ENCODE data around the gene NHLH1.

The NHLH1 gene

DNA sequence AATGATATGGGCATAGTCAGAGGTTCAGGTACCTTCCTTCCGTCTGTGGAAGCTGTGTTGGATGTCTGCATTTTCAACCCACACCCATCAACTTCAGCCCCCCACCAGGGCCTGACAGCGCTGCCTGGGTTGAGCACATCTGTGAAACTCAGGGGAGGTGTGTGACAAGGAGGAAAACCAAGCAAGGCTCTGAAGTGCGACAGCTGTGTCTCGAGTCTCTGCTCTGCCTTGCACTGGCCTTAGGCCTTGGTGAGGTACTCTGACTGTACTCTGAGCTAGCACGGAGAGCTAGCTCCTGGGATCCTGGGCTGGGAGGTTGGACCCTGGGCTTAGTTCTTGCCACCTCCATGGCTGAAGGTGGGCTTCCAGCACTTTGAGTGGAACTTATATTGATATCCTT, 42.6 kb downstream of the NHLH1 start:
- Histone ChIP-seq H3K9ac (ENCODE audit: low read depth in 1 of 2, low read length in 2 of 2) (no peak overlapping the region), H3K36me3 (ENCODE audit: control insufficient read depth in 1 of 2, insufficient read depth in 2 of 2, low read length in 2 of 2) (no peaks in the 10 kb centered on the region), H3K4me1 (ENCODE audit: control insufficient read depth in 1 of 2, insufficient read depth in 2 of 2, low read length in 2 of 2) (peaks cover 4 to 12% of the 10 kb centered on the region in 2 donors), H3K4me3 (ENCODE audit: low read depth in 1 of 2, low read length in 2 of 2) (no peak overlapping the region), H3K27ac (ENCODE audit: low read depth, low read length) (no peak overlapping the region), H3K27me3 (ENCODE audit: control insufficient read depth in 1 of 2, insufficient read depth in 2 of 2, low read length in 2 of 2) (no peaks in the 10 kb centered on the region), H3K9me3 (ENCODE audit: control insufficient read depth in 1 of 2, low read length in 2 of 2) (no peaks in the 10 kb centered on the region)

DNA sequence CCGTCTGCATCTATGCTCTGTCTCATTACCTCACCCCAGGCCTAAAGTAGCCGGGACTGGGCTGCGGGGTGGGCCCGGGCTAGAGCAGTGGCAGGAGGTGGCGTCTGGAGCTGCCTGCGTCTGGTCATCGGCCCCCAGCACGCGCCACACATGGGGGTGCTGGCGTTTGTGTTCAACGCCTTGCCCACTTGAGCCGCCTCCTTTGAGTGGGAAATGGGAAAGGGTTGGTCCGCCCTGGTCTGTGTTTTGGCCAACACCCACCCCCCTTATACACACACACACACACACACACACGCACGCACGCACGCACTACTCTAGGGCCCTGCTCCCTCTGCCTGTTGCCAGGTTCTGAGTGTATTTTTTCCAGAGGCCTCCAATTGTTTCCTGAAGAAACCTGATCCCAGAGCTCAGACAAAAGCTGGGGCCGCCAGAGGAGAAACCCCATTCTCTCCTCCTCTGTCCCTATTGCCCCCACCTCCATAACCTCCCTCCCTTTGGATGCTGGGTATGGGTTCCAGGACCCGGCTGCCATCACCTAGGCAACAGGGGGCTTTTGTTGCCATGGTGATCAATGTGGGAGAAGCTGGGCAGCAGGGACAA, 43.6 kb downstream of the NHLH1 start:
- Histone ChIP-seq H3K27ac (ENCODE audit: low read depth, low read length) (no peak overlapping the region), H3K9ac (ENCODE audit: low read depth in 1 of 2, low read length in 2 of 2) (no peak overlapping the region), H3K9me3 (ENCODE audit: control insufficient read depth in 1 of 2, low read length in 2 of 2) (no peaks in the 10 kb centered on the region), H3K4me1 (ENCODE audit: control insufficient read depth in 1 of 2, insufficient read depth in 2 of 2, low read length in 2 of 2) (peaks cover 4 to 12% of the 10 kb centered on the region in 2 donors), H3K36me3 (ENCODE audit: control insufficient read depth in 1 of 2, insufficient read depth in 2 of 2, low read length in 2 of 2) (no peaks in the 10 kb centered on the region), H3K4me3 (ENCODE audit: low read depth in 1 of 2, low read length in 2 of 2) (no peak overlapping the region), H3K27me3 (ENCODE audit: control insufficient read depth in 1 of 2, insufficient read depth in 2 of 2, low read length in 2 of 2) (no peaks in the 10 kb centered on the region)

DNA sequence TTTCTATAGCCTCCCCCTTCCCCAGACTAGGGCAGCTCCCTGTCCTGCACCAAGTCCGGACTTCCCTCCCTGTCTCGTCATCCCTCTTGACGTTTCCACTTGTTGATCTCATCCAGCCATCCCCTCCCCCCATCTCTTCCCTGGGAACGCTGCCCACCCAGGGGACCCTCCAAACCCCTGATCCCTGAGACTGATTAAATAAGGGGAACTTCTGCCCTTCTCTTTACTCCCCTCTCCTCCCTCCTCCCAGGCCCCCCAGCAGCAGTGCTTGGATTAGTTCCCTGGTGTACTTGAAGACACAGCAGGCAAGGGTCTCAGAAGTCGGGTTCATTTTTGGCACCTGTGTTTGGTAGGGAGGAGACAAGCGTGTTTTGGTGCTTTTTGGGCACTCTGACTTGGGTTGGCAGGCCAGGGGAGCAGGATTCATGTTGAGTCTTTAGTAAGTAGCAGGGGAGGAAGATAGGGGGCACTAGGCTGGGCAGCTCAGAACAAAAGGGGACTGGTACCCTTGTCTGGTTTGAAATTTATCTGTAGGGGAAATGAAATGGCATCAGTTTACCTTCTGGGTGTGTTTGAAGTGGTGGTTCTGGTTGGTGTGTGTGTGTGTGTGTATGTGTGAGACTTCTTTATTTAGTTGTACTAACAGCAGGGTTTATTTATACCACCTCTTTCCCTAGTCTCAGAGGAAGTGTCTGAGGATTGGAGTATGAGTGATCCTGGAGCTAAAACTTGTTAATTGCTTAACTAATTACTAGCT, 44.6 kb downstream of the NHLH1 start:
- no peaks in the 10 kb centered on the region for H3K36me3 ChIP-seq (ENCODE audit: control insufficient read depth in 1 of 2, insufficient read depth in 2 of 2, low read length in 2 of 2)
- no peaks in the 10 kb centered on the region for H3K27me3 ChIP-seq (ENCODE audit: control insufficient read depth in 1 of 2, insufficient read depth in 2 of 2, low read length in 2 of 2)
- H3K27ac ChIP-seq (ENCODE audit: low read depth, low read length), result no peak overlapping the region
- no peak overlapping the region for H3K4me3 ChIP-seq (ENCODE audit: low read depth in 1 of 2, low read length in 2 of 2)
- H3K4me1 ChIP-seq (ENCODE audit: control insufficient read depth in 1 of 2, insufficient read depth in 2 of 2, low read length in 2 of 2), result peaks cover 4 to 7% of the 10 kb centered on the region in 2 donors
- H3K9ac ChIP-seq (ENCODE audit: low read depth in 1 of 2, low read length in 2 of 2), result no peak overlapping the region
- H3K9me3 ChIP-seq (ENCODE audit: control insufficient read depth in 1 of 2, low read length in 2 of 2), result no peaks in the 10 kb centered on the region

DNA sequence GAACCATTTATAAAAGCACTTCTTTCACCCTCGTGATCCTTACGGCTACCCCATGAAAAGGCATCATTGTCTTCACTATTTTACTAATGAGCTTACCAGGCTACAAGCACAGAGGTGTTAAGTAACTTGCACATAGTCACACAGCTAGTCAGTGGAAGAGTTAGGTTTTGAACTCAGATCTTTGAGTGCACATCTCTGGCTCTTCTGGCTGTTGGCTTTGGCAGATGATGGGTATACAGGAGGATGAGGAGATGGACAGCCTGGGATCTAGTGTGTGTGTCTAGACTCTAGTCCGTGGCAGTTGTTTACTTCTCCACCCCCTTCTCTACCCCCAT, 45.1 kb downstream of the NHLH1 start:
- H3K4me3 ChIP-seq (ENCODE audit: low read depth in 1 of 2, low read length in 2 of 2), result no peak overlapping the region
- no peaks in the 10 kb centered on the region for H3K36me3 ChIP-seq (ENCODE audit: control insufficient read depth in 1 of 2, insufficient read depth in 2 of 2, low read length in 2 of 2)
- H3K27ac ChIP-seq (ENCODE audit: low read depth, low read length), result no peak overlapping the region
- H3K9me3 ChIP-seq (ENCODE audit: control insufficient read depth in 1 of 2, low read length in 2 of 2), result no peaks in the 10 kb centered on the region
- H3K27me3 ChIP-seq (ENCODE audit: control insufficient read depth in 1 of 2, insufficient read depth in 2 of 2, low read length in 2 of 2), result no peaks in the 10 kb centered on the region
- no peak overlapping the region for H3K9ac ChIP-seq (ENCODE audit: low read depth in 1 of 2, low read length in 2 of 2)
- H3K4me1 ChIP-seq (ENCODE audit: control insufficient read depth in 1 of 2, insufficient read depth in 2 of 2, low read length in 2 of 2), result peaks cover 4 to 7% of the 10 kb centered on the region in 2 donors

DNA sequence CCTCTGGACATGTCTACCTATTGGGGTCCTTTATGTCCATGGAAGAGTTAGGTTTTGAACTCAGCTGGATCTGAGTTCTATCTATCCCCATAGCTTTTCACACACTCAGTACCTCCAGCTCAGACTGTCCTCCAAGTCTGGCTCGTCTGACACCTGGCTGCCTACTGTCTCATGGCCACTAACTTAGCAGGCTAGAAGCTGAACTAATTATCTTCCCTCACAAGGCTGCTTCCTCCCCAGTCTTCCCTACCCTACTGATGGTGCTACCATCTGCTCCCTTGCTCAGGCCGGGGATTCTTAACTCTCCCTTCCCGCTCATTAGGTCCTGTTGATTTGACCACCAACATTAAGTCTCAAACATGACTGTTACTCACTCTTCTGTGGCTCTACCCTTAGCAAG, 46.8 kb downstream of the NHLH1 start:
- H3K27me3 ChIP-seq (ENCODE audit: control insufficient read depth in 1 of 2, insufficient read depth in 2 of 2, low read length in 2 of 2), result no peaks in the 10 kb centered on the region
- H3K27ac ChIP-seq (ENCODE audit: low read depth, low read length), result no peak overlapping the region
- H3K9ac ChIP-seq (ENCODE audit: low read depth in 1 of 2, low read length in 2 of 2), result no peak overlapping the region
- H3K4me1 ChIP-seq (ENCODE audit: control insufficient read depth in 1 of 2, insufficient read depth in 2 of 2, low read length in 2 of 2), result no peaks in the 10 kb centered on the region
- H3K9me3 ChIP-seq (ENCODE audit: control insufficient read depth in 1 of 2, low read length in 2 of 2), result no peaks in the 10 kb centered on the region
- H3K4me3 ChIP-seq (ENCODE audit: low read depth in 1 of 2, low read length in 2 of 2), result no peak overlapping the region
- H3K36me3 ChIP-seq (ENCODE audit: control insufficient read depth in 1 of 2, insufficient read depth in 2 of 2, low read length in 2 of 2), result peaks cover 0 to under 1% of the 10 kb centered on the region in 2 donors

DNA sequence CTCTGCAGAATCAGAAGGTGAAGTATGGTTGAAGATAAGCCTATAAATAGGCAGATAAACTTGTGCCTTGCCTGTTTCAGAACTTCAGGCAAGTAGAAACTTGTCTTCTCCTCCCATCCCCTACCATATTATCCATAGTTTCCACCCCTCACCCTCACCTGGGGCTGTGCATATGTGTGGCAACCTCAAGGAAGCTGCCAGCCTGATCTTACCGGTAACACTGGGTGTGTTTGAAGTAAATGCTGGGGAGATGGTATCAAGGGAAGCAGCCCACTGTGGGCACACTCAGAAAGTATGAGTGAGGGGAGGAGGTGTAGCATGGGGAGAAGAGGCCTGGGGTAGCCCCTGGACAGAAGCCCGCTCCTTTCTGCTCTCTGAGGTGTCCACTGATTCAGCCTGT, 48.0 kb downstream of the NHLH1 start:
- Histone ChIP-seq H3K27ac (ENCODE audit: low read depth, low read length) (no peak overlapping the region), H3K4me3 (ENCODE audit: low read depth in 1 of 2, low read length in 2 of 2) (no peak overlapping the region), H3K27me3 (ENCODE audit: control insufficient read depth in 1 of 2, insufficient read depth in 2 of 2, low read length in 2 of 2) (no peaks in the 10 kb centered on the region), H3K36me3 (ENCODE audit: control insufficient read depth in 1 of 2, insufficient read depth in 2 of 2, low read length in 2 of 2) (peaks cover 3 to 5% of the 10 kb centered on the region in 2 donors), H3K9ac (ENCODE audit: low read depth in 1 of 2, low read length in 2 of 2) (no peak overlapping the region), H3K9me3 (ENCODE audit: control insufficient read depth in 1 of 2, low read length in 2 of 2) (no peaks in the 10 kb centered on the region), H3K4me1 (ENCODE audit: control insufficient read depth in 1 of 2, insufficient read depth in 2 of 2, low read length in 2 of 2) (no peaks in the 10 kb centered on the region)

DNA sequence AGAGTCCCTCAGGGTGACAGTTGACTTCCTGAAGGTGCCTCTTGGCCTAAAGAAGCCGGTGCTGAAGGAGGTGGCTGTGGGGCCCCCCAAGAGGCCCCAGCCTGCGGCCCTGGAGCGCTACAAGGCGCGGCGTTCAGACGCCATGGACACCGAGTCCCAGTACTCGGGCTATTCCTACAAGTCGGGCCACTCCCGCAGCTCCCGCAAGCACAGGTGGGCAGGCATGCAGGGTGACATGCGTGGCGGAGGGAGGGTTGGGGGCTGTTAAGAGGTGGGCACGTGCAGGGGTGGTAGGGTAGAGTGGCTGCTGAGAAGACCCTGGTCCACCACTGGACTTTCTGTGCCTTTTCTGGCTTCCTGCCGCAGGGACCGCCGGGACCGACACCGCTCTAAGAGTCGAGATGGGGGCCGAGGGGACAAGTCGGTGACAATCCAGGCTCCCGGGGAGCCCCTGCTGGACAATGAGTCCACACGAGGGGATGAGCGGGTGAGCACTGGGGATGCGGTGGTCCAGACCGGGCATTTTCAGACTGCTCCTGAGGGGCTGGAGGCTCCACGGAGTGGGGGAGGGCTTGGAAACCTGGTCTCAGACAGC, 48.9 kb downstream of the NHLH1 start:
- Histone ChIP-seq H3K4me1 (ENCODE audit: control insufficient read depth in 1 of 2, insufficient read depth in 2 of 2, low read length in 2 of 2) (no peaks in the 10 kb centered on the region), H3K36me3 (ENCODE audit: control insufficient read depth in 1 of 2, insufficient read depth in 2 of 2, low read length in 2 of 2) (peaks cover 3 to 9% of the 10 kb centered on the region in 2 donors), H3K27me3 (ENCODE audit: control insufficient read depth in 1 of 2, insufficient read depth in 2 of 2, low read length in 2 of 2) (no peaks in the 10 kb centered on the region), H3K9ac (ENCODE audit: low read depth in 1 of 2, low read length in 2 of 2) (no peak overlapping the region), H3K27ac (ENCODE audit: low read depth, low read length) (no peak overlapping the region), H3K4me3 (ENCODE audit: low read depth in 1 of 2, low read length in 2 of 2) (no peak overlapping the region), H3K9me3 (ENCODE audit: control insufficient read depth in 1 of 2, low read length in 2 of 2) (no peaks in the 10 kb centered on the region)

DNA sequence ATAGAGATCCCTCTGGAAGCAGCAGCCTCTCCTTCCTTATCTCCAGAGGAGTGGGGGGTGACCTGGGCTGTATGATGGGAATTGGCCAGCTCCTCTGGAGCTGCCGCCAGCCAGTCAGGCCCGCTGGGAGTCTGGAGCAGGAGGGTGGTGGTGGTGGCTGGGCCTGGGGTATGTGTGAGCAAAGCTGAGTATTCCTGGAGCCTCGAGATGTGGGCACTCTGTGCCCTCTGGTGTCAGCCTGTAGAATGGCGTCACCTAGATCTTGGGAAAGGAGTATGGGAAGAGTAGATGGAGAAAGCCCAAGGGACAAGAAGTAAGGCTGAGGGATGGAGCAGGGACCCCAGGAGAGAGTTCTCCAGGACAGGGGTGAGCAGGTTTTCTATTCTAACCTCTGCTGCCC, 49.5 kb downstream of the NHLH1 start:
- H3K27me3 ChIP-seq (ENCODE audit: control insufficient read depth in 1 of 2, insufficient read depth in 2 of 2, low read length in 2 of 2), result no peaks in the 10 kb centered on the region
- no peaks in the 10 kb centered on the region for H3K9me3 ChIP-seq (ENCODE audit: control insufficient read depth in 1 of 2, low read length in 2 of 2)
- H3K36me3 ChIP-seq (ENCODE audit: control insufficient read depth in 1 of 2, insufficient read depth in 2 of 2, low read length in 2 of 2), result peaks cover 3 to 10% of the 10 kb centered on the region in 2 donors
- no peak overlapping the region for H3K27ac ChIP-seq (ENCODE audit: low read depth, low read length)
- no peaks in the 10 kb centered on the region for H3K4me1 ChIP-seq (ENCODE audit: control insufficient read depth in 1 of 2, insufficient read depth in 2 of 2, low read length in 2 of 2)
- no peak overlapping the region for H3K9ac ChIP-seq (ENCODE audit: low read depth in 1 of 2, low read length in 2 of 2)
- no peak overlapping the region for H3K4me3 ChIP-seq (ENCODE audit: low read depth in 1 of 2, low read length in 2 of 2)

DNA sequence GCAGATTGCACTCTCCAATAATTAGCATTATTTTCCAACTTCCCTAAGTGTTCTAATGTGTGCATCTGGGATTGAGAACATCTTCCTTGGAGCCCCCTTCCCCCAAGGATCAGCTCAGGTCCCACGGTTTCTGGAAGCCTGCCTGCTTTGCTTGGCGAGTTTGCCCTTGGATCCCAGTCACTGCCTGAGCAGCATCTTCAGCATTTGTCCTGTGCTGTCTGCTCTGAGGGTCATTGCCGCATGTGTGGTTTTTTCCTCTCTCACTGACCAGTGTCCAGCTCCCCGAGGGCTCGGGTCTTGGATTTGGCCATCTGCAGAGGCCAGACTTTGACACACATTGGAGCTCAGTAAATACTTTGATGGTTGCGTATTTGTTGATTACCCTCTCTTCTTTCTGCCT, 51.6 kb downstream of the NHLH1 start:
- H3K9ac ChIP-seq (ENCODE audit: low read depth in 1 of 2, low read length in 2 of 2), result no peak overlapping the region
- H3K27me3 ChIP-seq (ENCODE audit: control insufficient read depth in 1 of 2, insufficient read depth in 2 of 2, low read length in 2 of 2), result no peaks in the 10 kb centered on the region
- no peaks in the 10 kb centered on the region for H3K4me1 ChIP-seq (ENCODE audit: control insufficient read depth in 1 of 2, insufficient read depth in 2 of 2, low read length in 2 of 2)
- H3K9me3 ChIP-seq (ENCODE audit: control insufficient read depth in 1 of 2, low read length in 2 of 2), result no peaks in the 10 kb centered on the region
- no peak overlapping the region for H3K27ac ChIP-seq (ENCODE audit: low read depth, low read length)
- no peak overlapping the region for H3K4me3 ChIP-seq (ENCODE audit: low read depth in 1 of 2, low read length in 2 of 2)
- H3K36me3 ChIP-seq (ENCODE audit: control insufficient read depth in 1 of 2, insufficient read depth in 2 of 2, low read length in 2 of 2), result peaks cover 3 to 10% of the 10 kb centered on the region in 2 donors

DNA sequence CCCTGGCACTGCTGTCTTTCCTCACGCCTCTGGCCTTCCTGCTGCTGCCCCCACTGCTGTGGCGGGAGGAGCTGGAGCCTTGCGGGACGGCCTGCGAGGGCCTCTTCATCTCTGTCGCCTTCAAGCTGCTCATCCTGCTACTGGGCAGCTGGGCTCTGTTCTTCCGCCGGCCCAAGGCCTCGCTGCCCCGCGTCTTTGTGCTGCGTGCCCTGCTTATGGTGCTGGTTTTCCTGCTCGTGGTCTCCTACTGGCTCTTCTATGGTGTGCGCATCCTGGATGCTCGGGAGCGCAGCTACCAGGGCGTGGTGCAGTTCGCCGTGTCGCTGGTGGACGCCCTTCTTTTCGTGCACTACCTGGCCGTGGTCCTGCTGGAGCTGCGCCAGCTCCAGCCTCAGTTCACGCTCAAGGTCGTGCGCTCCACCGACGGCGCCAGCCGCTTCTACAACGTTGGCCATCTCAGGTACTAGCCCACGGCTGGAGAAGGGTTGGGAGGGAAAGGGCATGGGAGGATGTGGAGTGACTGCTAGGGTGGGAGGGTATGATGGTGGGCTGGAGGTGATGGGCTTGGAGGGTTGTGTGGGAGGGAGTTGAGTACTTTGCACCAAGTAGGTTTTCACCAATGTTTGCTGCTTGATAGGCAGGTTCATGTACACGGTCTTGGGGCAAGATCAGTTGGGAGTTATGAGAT, 52.4 kb downstream of the NHLH1 start:
- peaks cover 3 to 15% of the 10 kb centered on the region in 2 donors for H3K36me3 ChIP-seq (ENCODE audit: control insufficient read depth in 1 of 2, insufficient read depth in 2 of 2, low read length in 2 of 2)
- no peak overlapping the region for H3K27ac ChIP-seq (ENCODE audit: low read depth, low read length)
- no peaks in the 10 kb centered on the region for H3K4me1 ChIP-seq (ENCODE audit: control insufficient read depth in 1 of 2, insufficient read depth in 2 of 2, low read length in 2 of 2)
- no peaks in the 10 kb centered on the region for H3K9me3 ChIP-seq (ENCODE audit: control insufficient read depth in 1 of 2, low read length in 2 of 2)
- H3K9ac ChIP-seq (ENCODE audit: low read depth in 1 of 2, low read length in 2 of 2), result no peak overlapping the region
- H3K27me3 ChIP-seq (ENCODE audit: control insufficient read depth in 1 of 2, insufficient read depth in 2 of 2, low read length in 2 of 2), result no peaks in the 10 kb centered on the region
- no peak overlapping the region for H3K4me3 ChIP-seq (ENCODE audit: low read depth in 1 of 2, low read length in 2 of 2)
